KOPT-K1 (cell line): ENCODE results near the gene SLC8B1.

Source experiments
- H3K27ac ChIP-seq: fragments of 200-600 bp; sonication (generic); 2 replicates; pipeline ENCODE4 v1.5.1; 2016; ENCODE audit warnings: antibody characterized with exemption, mild to moderate bottlenecking, low read depth, low read length; ENCODE audit not compliant: poor library complexity, severe bottlenecking
- H3K36me3 ChIP-seq: fragments of 200-600 bp; sonication (generic); 2 replicates; pipeline ENCODE4 v1.5.1; 2017; ENCODE audit warnings: antibody characterized with exemption, mild to moderate bottlenecking, low read length, moderate library complexity; ENCODE audit not compliant: insufficient read depth
- H3K9me3 ChIP-seq: fragments of 200-600 bp; sonication (generic); 2 replicates; pipeline ENCODE4 v1.5.1; 2017; ENCODE audit warnings: antibody characterized with exemption, low read length, mild to moderate bottlenecking; ENCODE audit not compliant: insufficient read depth, poor library complexity, severe bottlenecking

SLC8B1 gene

GRCh38 chr12:113317122-113317521 is 17.8 kb downstream of the SLC8B1 start:
- peaks cover 98% of the 10 kb centered on the region for H3K36me3 ChIP-seq
- peaks cover 4% of the 10 kb centered on the region for H3K9me3 ChIP-seq
- no peak overlapping the region for H3K27ac ChIP-seq

- no peak overlapping the region for H3K27ac ChIP-seq
- peaks cover 2% of the 10 kb centered on the region for H3K9me3 ChIP-seq
- peaks cover 95% of the 10 kb centered on the region for H3K36me3 ChIP-seq
Measured at GRCh38 chr12:113316155-113316554, 18.8 kb downstream of the SLC8B1 start.

GRCh38 chr12:113315358-113315757 is 19.6 kb downstream of the SLC8B1 start:
- no peaks in the 10 kb centered on the region for H3K9me3 ChIP-seq

GRCh38 chr12:113314121-113314529 is 20.8 kb downstream of the SLC8B1 start:
- H3K36me3 ChIP-seq = peaks cover 93% of the 10 kb centered on the region
- H3K9me3 ChIP-seq = no peaks in the 10 kb centered on the region

More at GRCh38 chr12:113315358-113315757, 19.6 kb downstream of the SLC8B1 start:
- Histone ChIP-seq H3K36me3 (peaks cover 95% of the 10 kb centered on the region), H3K27ac (no peak overlapping the region)

GRCh38 chr12:113310489-113310888 is 24.4 kb downstream of the SLC8B1 start:
- Histone ChIP-seq H3K9me3 (no peaks in the 10 kb centered on the region), H3K27ac (no peak overlapping the region), H3K36me3 (peaks cover 87% of the 10 kb centered on the region)

More at GRCh38 chr12:113314121-113314529, 20.8 kb downstream of the SLC8B1 start:
- H3K27ac ChIP-seq = no peak overlapping the region

- Histone ChIP-seq H3K36me3 (peaks cover 79% of the 10 kb centered on the region), H3K27ac (no peak overlapping the region), H3K9me3 (no peaks in the 10 kb centered on the region)
Measured at GRCh38 chr12:113306382-113306781, 28.5 kb downstream of the SLC8B1 start.

GRCh38 chr12:113305281-113305856 is 29.5 kb downstream of the SLC8B1 start:
- Histone ChIP-seq H3K9me3 (no peaks in the 10 kb centered on the region), H3K36me3 (peaks cover 69% of the 10 kb centered on the region)

GRCh38 chr12:113302886-113303640 is 31.8 kb downstream of the SLC8B1 start:
- Histone ChIP-seq H3K36me3 (peaks cover 58% of the 10 kb centered on the region), H3K9me3 (no peaks in the 10 kb centered on the region), H3K27ac (no peak overlapping the region)

More at GRCh38 chr12:113305281-113305856, 29.5 kb downstream of the SLC8B1 start:
- H3K27ac ChIP-seq = no peak overlapping the region

- peaks cover 52% of the 10 kb centered on the region for H3K36me3 ChIP-seq
- H3K27ac ChIP-seq = no peak overlapping the region
- no peaks in the 10 kb centered on the region for H3K9me3 ChIP-seq
Measured at GRCh38 chr12:113302466-113302865, 32.4 kb downstream of the SLC8B1 start.

- no peak overlapping the region for H3K27ac ChIP-seq
- H3K9me3 ChIP-seq = no peaks in the 10 kb centered on the region
- H3K36me3 ChIP-seq = peaks cover 47% of the 10 kb centered on the region
Measured at GRCh38 chr12:113301811-113302210, 33.1 kb downstream of the SLC8B1 start.

- peaks cover 33% of the 10 kb centered on the region for H3K36me3 ChIP-seq
- H3K27ac ChIP-seq = no peak overlapping the region
- no peaks in the 10 kb centered on the region for H3K9me3 ChIP-seq
Measured at GRCh38 chr12:113299619-113300237, 35.2 kb downstream of the SLC8B1 start.

- Histone ChIP-seq H3K27ac (no peak overlapping the region), H3K9me3 (no peaks in the 10 kb centered on the region), H3K36me3 (peaks cover 26% of the 10 kb centered on the region)
Measured at GRCh38 chr12:113298861-113299545, 35.9 kb downstream of the SLC8B1 start.

- H3K9me3 ChIP-seq = no peaks in the 10 kb centered on the region
- H3K36me3 ChIP-seq = peaks cover 25% of the 10 kb centered on the region
- no peak overlapping the region for H3K27ac ChIP-seq
Measured at GRCh38 chr12:113298472-113298817, 36.5 kb downstream of the SLC8B1 start.

- peaks cover 29% of the 10 kb centered on the region for H3K36me3 ChIP-seq
- H3K27ac ChIP-seq = no peak overlapping the region
- no peaks in the 10 kb centered on the region for H3K9me3 ChIP-seq
Measured at GRCh38 chr12:113297621-113298471, 37.1 kb downstream of the SLC8B1 start.
